ENCODE data around the gene FAM50A.

- TF ChIP-seq, protein P1, sequence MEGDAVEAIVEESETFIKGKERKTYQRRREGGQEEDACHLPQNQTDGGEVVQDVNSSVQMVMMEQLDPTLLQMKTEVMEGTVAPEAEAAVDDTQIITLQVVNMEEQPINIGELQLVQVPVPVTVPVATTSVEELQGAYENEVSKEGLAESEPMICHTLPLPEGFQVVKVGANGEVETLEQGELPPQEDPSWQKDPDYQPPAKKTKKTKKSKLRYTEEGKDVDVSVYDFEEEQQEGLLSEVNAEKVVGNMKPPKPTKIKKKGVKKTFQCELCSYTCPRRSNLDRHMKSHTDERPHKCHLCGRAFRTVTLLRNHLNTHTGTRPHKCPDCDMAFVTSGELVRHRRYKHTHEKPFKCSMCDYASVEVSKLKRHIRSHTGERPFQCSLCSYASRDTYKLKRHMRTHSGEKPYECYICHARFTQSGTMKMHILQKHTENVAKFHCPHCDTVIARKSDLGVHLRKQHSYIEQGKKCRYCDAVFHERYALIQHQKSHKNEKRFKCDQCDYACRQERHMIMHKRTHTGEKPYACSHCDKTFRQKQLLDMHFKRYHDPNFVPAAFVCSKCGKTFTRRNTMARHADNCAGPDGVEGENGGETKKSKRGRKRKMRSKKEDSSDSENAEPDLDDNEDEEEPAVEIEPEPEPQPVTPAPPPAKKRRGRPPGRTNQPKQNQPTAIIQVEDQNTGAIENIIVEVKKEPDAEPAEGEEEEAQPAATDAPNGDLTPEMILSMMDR (IDR thresholded peaks at IDR 0.05) = no peak
- TF ChIP-seq EZH2 (IDR thresholded peaks at IDR 0.05; ENCODE audit: borderline replicate concordance, insufficient read depth, low read depth, low read length, poor library complexity, severe bottlenecking) = no peak
Measured at GRCh38 chrX:154464806-154465365, 20.9 kb downstream of the FAM50A start.

Measured in B cell (primary cell).